Fibroblast of lung (primary cell): ENCODE results near the gene HRCT1. TPM values are rescaled to one million over a fixed set of nuclear protein-coding genes. Genes with fewer than 3 reads are reported as not detected.
A peak's percentile ranks its signal among the peaks of the same experiment; 100 is the strongest.

ENCODE experiments used
- DNase-seq, 2 donors: peaks; one replicate each; pipeline versions ENCODE4 v3.0.0 to v3.0.0-alpha.2; 2010; ENCODE audit warnings: low read depth in 2 of 2
- H2AFZ ChIP-seq: 2 replicates; pipeline ENCODE4 v1.5.1; 2012; ENCODE audit warnings: low read length, control low read depth, inconsistent platforms
- H3K27ac ChIP-seq: 2 replicates; pipeline ENCODE4 v1.5.1; 2011; ENCODE audit warnings: low read length, control low read depth; ENCODE audit not compliant: insufficient read depth
- H3K27me3 ChIP-seq: 2 replicates; pipeline ENCODE4 v1.5.1; 2011; ENCODE audit warnings: mild to moderate bottlenecking, low read length; ENCODE audit not compliant: control insufficient read depth, insufficient read depth
- H3K36me3 ChIP-seq: 2 replicates; pipeline ENCODE4 v1.5.1; 2011; ENCODE audit warnings: low read length; ENCODE audit not compliant: control insufficient read depth, insufficient read depth
- H3K4me1 ChIP-seq: 2 replicates; pipeline ENCODE4 v1.5.1; 2011; ENCODE audit warnings: low read length; ENCODE audit not compliant: control insufficient read depth, insufficient read depth; ENCODE audit errors: extremely low read depth
- H3K4me2 ChIP-seq: 2 replicates; pipeline ENCODE4 v1.5.1; 2011; ENCODE audit warnings: low read length, control low read depth; ENCODE audit not compliant: insufficient read depth; ENCODE audit errors: extremely low read depth
- H3K4me3 ChIP-seq, 4 experiments: fragments of 200-600 bp in 1 of 4; sonication (generic) in 1 of 4; replicated peaks in 1 of 4; 2 replicates each; pipeline ENCODE4 v1.5.1; 2011 to 2016; ENCODE audit warnings: low read length in 4 of 4, low read depth in 3 of 4, mild to moderate bottlenecking in 3 of 4, control low read depth in 2 of 4, inconsistent platforms in 1 of 4, mixed read lengths in 1 of 4; ENCODE audit not compliant: insufficient read depth in 1 of 4; ENCODE audit errors: control extremely low read depth in 1 of 4
- H3K79me2 ChIP-seq: 2 replicates; pipeline ENCODE4 v1.5.1; 2012; ENCODE audit warnings: mild to moderate bottlenecking, low read length, inconsistent platforms; ENCODE audit not compliant: control insufficient read depth, insufficient read depth
- H3K9ac ChIP-seq: 2 replicates; pipeline ENCODE4 v1.5.1; 2011; ENCODE audit warnings: mild to moderate bottlenecking, low read length, control low read depth; ENCODE audit not compliant: insufficient read depth
- H3K9me3 ChIP-seq: 2 replicates; pipeline ENCODE4 v1.5.1; 2012; ENCODE audit warnings: low read depth, low read length; ENCODE audit not compliant: control insufficient read depth, insufficient read depth
- H4K20me1 ChIP-seq: 2 replicates; pipeline ENCODE4 v1.5.1; 2011; ENCODE audit warnings: low read length; ENCODE audit not compliant: control insufficient read depth, insufficient read depth; ENCODE audit errors: extremely low read depth
- CTCF ChIP-seq, 2 donors: IDR thresholded peaks in 1 of 2; conservative IDR thresholded peaks in 1 of 2; 1 replicate in 1 of 2; 2 replicates in 1 of 2; pipeline ENCODE4 v1.5.1; 2011 to 2012; ENCODE audit warnings: low read length in 2 of 2, control low read depth in 1 of 2, inconsistent platforms in 1 of 2, low read depth in 1 of 2, mild to moderate bottlenecking in 1 of 2
- EZH2 ChIP-seq: IDR thresholded peaks from 2 replicates; pipeline ENCODE4 v1.5.1; 2012; ENCODE audit warnings: low read length, control low read depth, mild to moderate bottlenecking; ENCODE audit errors: missing control alignments
- polyA plus RNA-seq, 2 donors: library from polyadenylated mRNA; depleted of rRNA in 1 of 2; stranded (reverse) in 1 of 2; unstranded in 1 of 2; fragments of >200 nt; gene quantifications; 2 replicates each; pipeline ENCODE4 v1.2.1, GENCODE V29; 2011 to 2012; ENCODE audit warnings: missing spikeins in 1 of 2
- total RNA-seq: library from RNA; depleted of rRNA; stranded (reverse); fragments of >200 nt; gene quantifications from 2 replicates; pipeline ENCODE4 v1.2.1, GENCODE V29; 2014

The HRCT1 gene
- total and polyA plus RNA-seq, 2 donors (not counting 1 experiment from before 2014, with no cell fraction given), result 1.2 to 3.1 TPM

- no peaks in the 10 kb centered on the region for H3K4me1 ChIP-seq
- no peak overlapping the region for H3K27ac ChIP-seq
- H3K4me2 ChIP-seq, result no peak overlapping the region
- H3K27me3 ChIP-seq, result peaks cover 7% of the 10 kb centered on the region
- no peak overlapping the region for H2AFZ ChIP-seq
- H3K36me3 ChIP-seq, result no peaks in the 10 kb centered on the region
- H3K79me2 ChIP-seq, result no peaks in the 10 kb centered on the region
- no peaks in the 10 kb centered on the region for H4K20me1 ChIP-seq
- no peak for TF ChIP-seq CTCF (conservative IDR thresholded peaks at IDR 0.05 in 1 of 2, IDR thresholded peaks at IDR 0.05 in 1 of 2; ENCODE audit: low read depth in 1 of 2, low read length in 2 of 2)
- TF ChIP-seq EZH2, result no peak
- no peak overlapping the region for H3K4me3 ChIP-seq
- no peaks in the 10 kb centered on the region for H3K9me3 ChIP-seq
- DNase-seq, result no peak
- H3K9ac ChIP-seq, result no peak overlapping the region
Observed at GRCh38 chr9:35898337-35898736, 7.7 kb upstream of the HRCT1 start.

GRCh38 chr9:35899021-35899420, 7.0 kb upstream of the HRCT1 start:
- TF ChIP-seq CTCF (conservative IDR thresholded peaks at IDR 0.05 in 1 of 2, IDR thresholded peaks at IDR 0.05 in 1 of 2; ENCODE audit: low read depth in 1 of 2, low read length in 2 of 2), result no peak
- TF ChIP-seq EZH2, result no peak
- H3K4me3 ChIP-seq, result no peak overlapping the region
- no peaks in the 10 kb centered on the region for H3K36me3 ChIP-seq
- peaks cover 6% of the 10 kb centered on the region for H3K27me3 ChIP-seq
- H3K27ac ChIP-seq, result no peak overlapping the region
- no peaks in the 10 kb centered on the region for H3K9me3 ChIP-seq
- no peak for DNase-seq
- no peak overlapping the region for H3K9ac ChIP-seq
- H3K4me1 ChIP-seq, result no peaks in the 10 kb centered on the region
- no peak overlapping the region for H3K4me2 ChIP-seq
- no peak overlapping the region for H2AFZ ChIP-seq
- no peaks in the 10 kb centered on the region for H3K79me2 ChIP-seq
- H4K20me1 ChIP-seq, result no peaks in the 10 kb centered on the region

DNA sequence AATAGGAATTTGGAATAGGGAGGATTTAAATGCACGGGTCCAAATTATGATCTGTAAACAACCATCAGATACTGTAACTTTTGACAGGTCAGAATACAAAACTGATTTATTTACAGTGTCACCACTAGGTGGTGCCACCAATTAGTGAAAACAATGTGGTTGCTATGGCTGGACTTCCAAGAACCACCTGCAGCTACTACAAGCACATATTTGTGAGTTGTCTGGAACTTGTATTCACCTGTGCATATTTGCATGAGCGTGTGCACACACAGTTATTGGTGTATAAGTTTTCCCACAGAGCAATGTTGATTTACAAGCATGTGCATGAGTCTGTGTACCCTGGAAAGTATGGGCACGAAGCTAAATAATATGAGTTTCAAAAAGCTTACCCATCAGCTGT, 3.0 kb upstream of the HRCT1 start:
- peak; percentile 54 to 72 for DNase-seq
- peaks cover 28% of the 10 kb centered on the region for H3K4me1 ChIP-seq
- H3K27ac ChIP-seq, result no peak overlapping the region
- TF ChIP-seq CTCF (conservative IDR thresholded peaks at IDR 0.05 in 1 of 2, IDR thresholded peaks at IDR 0.05 in 1 of 2; ENCODE audit: low read depth in 1 of 2, low read length in 2 of 2) (peak; percentile 35 to 44), EZH2 (no peak)
- no peaks in the 10 kb centered on the region for H3K36me3 ChIP-seq
- H2AFZ ChIP-seq, result no peak overlapping the region
- H3K79me2 ChIP-seq, result no peaks in the 10 kb centered on the region
- no peak overlapping the region for H3K4me3 ChIP-seq
- no peak overlapping the region for H3K9ac ChIP-seq
- no peaks in the 10 kb centered on the region for H3K9me3 ChIP-seq
- no peaks in the 10 kb centered on the region for H3K27me3 ChIP-seq
- no peak overlapping the region for H3K4me2 ChIP-seq
- no peaks in the 10 kb centered on the region for H4K20me1 ChIP-seq
